ENCODE measurements around the gene ECD.

Gene ECD

GRCh38 chr10:73096449-73097304 is 71.1 kb downstream of the ECD start, which contains the start of gene P4HA1:
Gene P4HA1, minus strand, starts transcription at chr10:73096866. Its CDS starts 21,983 bp downstream, at chr10:73074883.
- DNase-seq (ENCODE audit: low spot score), result peak; percentile 99

DNA sequence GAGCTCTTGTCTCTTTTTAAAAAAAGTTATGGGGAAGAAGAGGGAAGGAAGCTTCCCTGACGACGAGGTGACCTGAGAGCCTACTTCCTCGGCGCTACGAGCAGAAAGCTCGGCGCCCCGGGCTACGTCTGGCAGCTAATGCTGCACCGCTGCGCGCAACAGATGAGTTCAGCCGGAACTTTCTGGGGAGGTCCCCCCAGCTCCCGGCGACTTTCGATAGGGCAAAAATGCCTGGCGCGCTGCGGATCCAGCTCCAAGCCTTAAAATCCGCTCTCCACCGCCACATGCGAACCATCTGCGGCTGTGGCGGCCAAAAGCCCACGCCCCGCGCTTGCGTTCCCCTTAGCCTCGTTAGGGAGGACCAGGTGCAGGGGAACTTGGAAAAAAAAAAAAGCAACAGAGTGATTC is 71.8 kb downstream of the ECD start:
- DNase-seq (ENCODE audit: low spot score), result peak; percentile 56

DNA sequence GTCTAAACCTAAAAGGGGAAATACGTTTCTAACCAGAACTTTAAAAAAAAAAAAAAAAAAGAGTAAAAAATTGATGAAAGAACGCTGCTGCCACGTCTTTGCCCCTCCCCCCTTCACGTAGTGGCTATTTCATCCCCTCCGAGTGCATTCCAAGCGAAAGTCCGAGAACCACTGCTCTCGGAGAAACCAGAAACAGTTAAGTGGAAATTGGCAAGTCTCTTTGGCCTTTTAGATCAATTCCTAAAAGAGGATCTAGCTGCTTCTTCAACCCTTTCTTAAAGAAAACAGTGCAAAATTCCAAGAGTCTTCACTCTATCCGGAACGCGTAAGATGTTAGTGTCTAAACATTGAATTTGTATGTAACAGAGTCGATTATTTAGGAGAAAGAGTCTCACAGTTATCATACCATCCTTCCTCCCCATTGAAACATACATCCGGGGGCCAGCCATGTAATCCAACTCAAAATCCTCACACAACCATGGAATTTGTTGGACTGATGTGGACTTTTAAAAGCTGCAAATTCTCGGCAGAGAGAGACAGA is 72.3 kb downstream of the ECD start:
- peak; percentile 64 for DNase-seq (ENCODE audit: low spot score)

GRCh38 chr10:73094986-73095480 is 72.8 kb downstream of the ECD start:
- DNase-seq (ENCODE audit: low spot score), result no peak

DNA sequence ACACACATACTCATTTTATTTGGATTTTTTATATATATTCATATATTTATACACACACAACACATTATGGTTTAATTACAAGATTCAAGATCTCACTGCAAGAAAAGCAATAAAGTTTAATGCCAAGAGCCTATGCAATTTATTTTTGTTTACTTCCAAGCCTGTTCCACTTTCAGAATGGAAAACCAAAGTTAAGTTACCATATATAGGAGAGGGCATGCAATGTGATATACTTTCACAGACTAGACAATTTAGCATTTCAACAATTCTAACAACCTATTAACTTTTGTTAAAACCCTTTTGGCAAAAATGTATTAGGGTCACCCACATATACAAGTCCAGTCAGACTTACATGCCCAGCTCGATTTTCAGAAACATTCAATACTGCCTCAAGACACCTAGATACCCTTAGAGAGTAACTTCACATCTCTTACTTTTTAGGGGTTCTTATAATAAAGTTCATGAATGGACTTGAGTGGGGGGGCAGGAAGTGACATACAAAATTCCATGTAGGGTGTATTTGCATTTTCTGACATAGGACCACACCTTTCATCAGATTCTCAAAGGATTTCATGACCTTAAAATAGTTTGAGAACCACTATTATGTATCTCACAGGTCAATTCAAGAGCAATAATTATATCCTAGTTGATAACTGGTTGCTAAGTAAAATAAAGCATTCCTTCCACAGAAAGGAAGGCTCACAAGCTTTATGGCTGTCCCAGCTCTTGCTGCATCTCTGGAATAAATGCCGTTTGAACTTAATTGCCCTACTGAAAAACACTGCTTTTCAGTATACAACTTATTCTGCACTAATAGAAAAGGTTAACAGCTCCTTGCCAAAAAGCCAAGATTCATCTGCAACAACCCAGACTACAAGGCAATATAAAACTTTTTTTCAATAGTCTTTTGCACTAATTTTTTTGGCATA is 73.6 kb downstream of the ECD start:
- no peak for DNase-seq (ENCODE audit: low spot score)

- DNase-seq (ENCODE audit: low spot score), result no peak
Measured at GRCh38 chr10:73092830-73093229, 75.0 kb downstream of the ECD start.

- DNase-seq (ENCODE audit: low spot score), result no peak
Measured at GRCh38 chr10:73088304-73088703, 79.5 kb downstream of the ECD start.

GRCh38 chr10:73086816-73087215 is 81.0 kb downstream of the ECD start:
- no peak for DNase-seq (ENCODE audit: low spot score)

DNA sequence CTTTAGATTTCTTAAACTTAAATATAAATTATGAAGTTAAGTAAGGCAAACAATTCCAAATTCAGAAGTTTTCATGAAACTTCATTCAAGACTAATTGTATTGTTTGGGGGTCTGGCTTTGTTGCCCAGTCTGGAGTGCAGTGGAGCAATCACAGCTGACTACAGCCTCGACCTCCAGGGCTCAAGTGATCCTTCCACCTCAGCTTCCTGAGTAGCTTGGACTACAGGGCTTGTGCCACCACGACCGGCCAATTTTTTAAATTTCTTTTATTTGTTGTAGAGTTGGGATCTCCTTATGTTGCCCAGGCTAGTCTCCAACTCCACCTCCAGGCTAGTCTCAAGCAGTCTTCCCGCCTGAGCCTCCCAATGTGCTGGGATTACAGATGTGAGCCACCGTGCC is 83.6 kb downstream of the ECD start:
- DNase-seq (ENCODE audit: low spot score), result no peak
